HG03280 (cell line): ENCODE measurements around the gene SPINK4.

ENCODE experiments used
- ATAC-seq: cut with Tn5 transposase; IDR thresholded peaks from one replicate; pipeline ENCODE4 v1.9.1; 2021; ENCODE audit warnings: mild to moderate bottlenecking, moderate library complexity; ENCODE audit not compliant: unreplicated experiment

The SPINK4 gene

GRCh38 chr9:33239921-33240320 is at the start of gene SPINK4:
SPINK4 (plus strand) TSS chr9:33240167; CDS start chr9:33240209, 42 bp downstream.
- no peak for ATAC-seq

- no peak for ATAC-seq
Observed at GRCh38 chr9:33192493-33193255, 47.3 kb upstream of the SPINK4 start.

- no peak for ATAC-seq
Observed at GRCh38 chr9:33193818-33194217, 46.1 kb upstream of the SPINK4 start.

- ATAC-seq = no peak
Observed at GRCh38 chr9:33196736-33197135, 43.2 kb upstream of the SPINK4 start.

GRCh38 chr9:33197279-33198152 is 42.5 kb upstream of the SPINK4 start:
- no peak for ATAC-seq

- ATAC-seq = no peak
Observed at GRCh38 chr9:33198165-33198564, 41.8 kb upstream of the SPINK4 start.

- peak; percentile 59 for ATAC-seq
Observed at GRCh38 chr9:33202018-33202417, 37.9 kb upstream of the SPINK4 start.

- ATAC-seq = peak; percentile 98
Observed at GRCh38 chr9:33202552-33203201, 37.3 kb upstream of the SPINK4 start.

- ATAC-seq = no peak
Observed at GRCh38 chr9:33209394-33209793, 30.6 kb upstream of the SPINK4 start.

- no peak for ATAC-seq
Observed at GRCh38 chr9:33210006-33210715, 29.8 kb upstream of the SPINK4 start.

- no peak for ATAC-seq
Observed at GRCh38 chr9:33211695-33212393, 28.1 kb upstream of the SPINK4 start.

GRCh38 chr9:33220681-33221567 is 19.0 kb upstream of the SPINK4 start:
- no peak for ATAC-seq

GRCh38 chr9:33221568-33221884 is 18.4 kb upstream of the SPINK4 start:
- no peak for ATAC-seq

- ATAC-seq = no peak
Observed at GRCh38 chr9:33222031-33222430, 17.9 kb upstream of the SPINK4 start.

GRCh38 chr9:33223696-33224095 is 16.3 kb upstream of the SPINK4 start:
- ATAC-seq = no peak

GRCh38 chr9:33225319-33226147 is 14.4 kb upstream of the SPINK4 start:
- ATAC-seq = no peak

GRCh38 chr9:33227008-33227398 is 13.0 kb upstream of the SPINK4 start:
- ATAC-seq = no peak

GRCh38 chr9:33227741-33228140 is 12.2 kb upstream of the SPINK4 start:
- ATAC-seq = no peak

GRCh38 chr9:33228606-33229005 is 11.4 kb upstream of the SPINK4 start:
- ATAC-seq = no peak
